H54 (cell line): ENCODE results near the gene FAM72B.
"Not testable (repeated sequence)": the region's sequence is repeated elsewhere in the genome, so short reads cannot be mapped to it uniquely, and the experiment has no call there.

Source experiments
- DNase-seq: peaks from one replicate; pipeline ENCODE4 v3.0.0; 2011; ENCODE audit warnings: low spot score, mixed read lengths; ENCODE audit not compliant: insufficient read length
- FAIRE-seq: peaks from 3 replicates; lab custom pipeline; 2011; peaks lifted over from hg19 to GRCh38; lab: Jason Lieb, UNC
- POLR2A ChIP-seq: IDR thresholded peaks from 2 replicates; pipeline ENCODE4 v1.6.1; 2011; ENCODE audit warnings: low read depth, mild to moderate bottlenecking, low read length

FAM72B gene

DNA sequence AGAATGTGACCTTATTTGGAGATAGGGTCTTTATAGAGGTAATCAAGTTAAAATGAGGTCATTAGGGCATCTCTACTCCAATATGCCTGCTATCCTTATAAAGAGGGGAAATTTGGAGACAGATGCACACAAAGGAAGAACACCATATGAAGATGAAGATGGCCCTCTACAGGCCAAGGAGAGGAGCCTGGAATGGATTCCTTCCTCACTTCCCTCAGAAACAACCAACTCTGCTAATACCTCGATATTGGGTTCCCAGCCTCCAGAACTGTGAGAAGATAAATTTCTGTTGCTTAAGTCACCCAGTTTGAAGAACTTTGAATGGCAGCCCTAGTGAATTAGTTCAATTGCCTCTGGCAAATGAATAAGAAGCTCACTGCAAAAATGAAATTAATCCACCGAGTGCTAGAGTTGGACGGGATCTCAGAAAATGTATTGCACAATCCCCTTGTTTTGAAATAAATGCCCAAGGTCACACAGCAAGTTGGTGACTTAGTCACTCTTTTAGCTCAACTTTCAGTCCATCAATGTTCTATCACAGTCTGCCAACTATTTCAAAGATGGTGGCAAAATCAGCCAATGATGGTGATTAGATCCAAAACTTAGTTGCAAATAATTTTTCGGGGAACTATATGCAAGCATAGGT is 27.1 kb downstream of the FAM72B start:
- not testable (repeated sequence) for FAIRE-seq

GRCh38 chr1:121155671-121156358 is 28.3 kb downstream of the FAM72B start:
- peak; percentile 27 for FAIRE-seq
- DNase-seq: not testable (repeated sequence)

More for the DNA sequence above, 27.1 kb downstream of the FAM72B start:
- DNase-seq: not testable (repeated sequence)

DNA sequence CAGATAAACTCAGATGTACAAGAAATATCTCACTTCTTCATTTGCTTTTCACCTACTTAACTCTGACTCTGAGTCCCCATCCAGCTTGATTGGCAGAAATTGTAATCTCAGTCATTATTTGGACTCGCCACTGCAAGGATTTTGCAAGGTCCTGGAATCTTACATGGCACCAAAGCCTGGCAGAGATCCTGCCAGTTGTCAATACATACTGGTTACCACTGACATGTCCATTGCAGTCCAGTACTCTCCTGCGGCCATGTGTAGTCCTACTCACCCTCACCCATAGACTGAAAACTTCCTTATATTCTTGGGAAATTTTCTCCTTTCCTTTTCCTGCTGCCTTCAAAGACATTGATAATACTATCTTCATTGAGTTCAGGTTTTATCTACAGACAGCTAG is 29.3 kb downstream of the FAM72B start:
- DNase-seq, FAIRE-seq: not testable (repeated sequence)

- DNase-seq, FAIRE-seq: not testable (repeated sequence)
These were observed 31.4 kb downstream of the FAM72B start for GRCh38 chr1:121152788-121153187.

DNA sequence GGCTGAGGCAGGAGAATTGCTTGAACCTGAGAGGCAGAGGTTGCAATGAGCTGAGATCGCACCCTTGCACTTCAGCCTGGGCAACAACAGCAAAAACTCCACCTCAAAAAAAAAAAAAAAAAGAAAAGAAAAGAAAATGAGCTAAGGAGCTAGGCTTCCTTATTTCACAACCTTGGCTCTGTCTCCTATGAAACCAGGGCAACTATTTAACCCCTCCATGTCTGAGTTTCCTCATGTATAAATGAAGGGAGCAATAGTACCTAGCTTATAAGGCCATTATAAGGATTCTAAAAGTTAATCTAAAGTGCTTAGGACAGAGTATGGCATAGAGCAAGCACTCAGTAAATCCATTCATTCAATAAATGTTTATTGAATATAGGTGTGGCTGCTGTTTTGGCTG is 32.8 kb downstream of the FAM72B start:
- not testable (repeated sequence) for FAIRE-seq, DNase-seq

DNA sequence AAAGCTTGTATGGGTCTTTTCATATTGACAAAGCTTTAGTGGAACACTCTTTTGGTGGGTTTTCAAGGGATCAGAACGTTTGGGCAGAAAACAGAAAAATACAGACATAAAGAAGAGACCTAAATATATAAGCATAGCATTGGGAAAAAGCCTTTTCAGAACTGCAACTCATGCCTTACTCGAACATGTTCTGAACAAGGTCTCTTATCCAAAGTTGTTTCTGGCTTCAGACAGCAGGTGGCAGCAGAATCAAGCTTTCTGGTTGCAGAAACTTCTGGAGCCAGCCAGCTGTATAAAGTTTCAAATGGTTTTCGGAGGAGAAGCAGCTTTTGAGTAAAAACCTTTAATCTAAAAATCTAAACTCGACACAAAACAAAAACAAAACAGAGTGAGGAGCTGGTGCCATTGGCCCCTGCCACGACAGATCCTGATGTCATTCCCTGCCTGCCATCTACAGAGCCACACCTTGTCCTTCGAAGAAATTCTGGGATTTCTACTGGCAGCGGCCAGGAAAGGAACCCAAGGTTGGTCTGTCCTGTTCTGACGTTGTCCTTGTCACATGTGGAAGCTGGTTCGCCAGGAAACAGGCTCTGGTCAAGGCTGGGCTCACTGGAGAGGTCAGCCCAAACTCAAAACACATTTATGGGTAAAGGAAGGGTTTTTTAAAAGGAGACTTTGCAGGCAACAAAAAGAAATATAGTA is 35.5 kb downstream of the FAM72B start:
- FAIRE-seq: peak; percentile 96
- not testable (repeated sequence) for DNase-seq

GRCh38 chr1:121140393-121140792 is 43.7 kb downstream of the FAM72B start:
- not testable (repeated sequence) for FAIRE-seq, DNase-seq

- DNase-seq, FAIRE-seq: not testable (repeated sequence)
These were observed 52.6 kb downstream of the FAM72B start for GRCh38 chr1:121131494-121131893.

DNA sequence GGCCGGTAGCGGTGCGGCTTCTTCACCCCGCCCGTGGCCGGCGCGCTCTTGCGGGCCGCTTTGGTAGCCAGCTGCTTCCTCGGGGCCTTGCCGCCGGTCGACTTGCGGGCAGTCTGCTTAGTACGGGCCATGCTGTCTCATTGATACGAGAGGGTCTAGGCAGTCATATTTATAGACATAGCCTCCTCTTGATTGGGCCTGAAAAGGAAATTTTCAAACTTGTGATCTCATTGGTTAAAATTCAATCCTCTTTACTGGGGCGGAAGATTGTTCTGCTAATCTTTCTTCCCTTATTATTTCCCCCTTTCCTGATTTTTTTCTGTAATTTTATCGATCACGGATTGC is 65.7 kb downstream of the FAM72B start:
- FAIRE-seq, DNase-seq: not testable (repeated sequence)
- peak; percentile 21; the same call in 1 of the 2 replicates for TF ChIP-seq POLR2A
